GM21576 (cell line): ENCODE data around the gene COL23A1.

Source experiments
- ATAC-seq: cut with Tn5 transposase; IDR thresholded peaks from one replicate; pipeline ENCODE4 v1.9.1; 2021; ENCODE audit warnings: mild to moderate bottlenecking, moderate library complexity; ENCODE audit not compliant: unreplicated experiment

The COL23A1 gene

DNA sequence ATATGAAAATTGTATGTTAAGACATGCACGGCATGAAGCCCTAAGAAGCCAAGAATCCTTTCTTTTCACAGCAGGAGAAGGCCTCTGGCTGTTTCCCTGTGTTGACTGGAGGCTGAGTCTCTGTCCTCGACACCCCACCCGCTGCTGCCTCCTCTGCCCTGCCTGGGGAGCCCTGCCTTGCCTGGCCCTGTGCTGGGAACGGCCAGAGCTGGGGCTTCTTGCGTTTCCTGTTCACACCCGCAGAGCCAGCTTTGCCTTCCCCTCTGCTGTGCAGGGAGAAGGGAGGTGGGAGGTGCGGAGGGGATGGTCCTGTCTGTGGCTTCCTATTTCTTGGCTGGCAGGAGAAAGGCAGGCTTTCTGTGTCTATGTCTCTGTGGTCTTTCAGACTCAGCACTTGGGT lies 396.2 kb downstream of the COL23A1 start:
- ATAC-seq, result no peak

DNA sequence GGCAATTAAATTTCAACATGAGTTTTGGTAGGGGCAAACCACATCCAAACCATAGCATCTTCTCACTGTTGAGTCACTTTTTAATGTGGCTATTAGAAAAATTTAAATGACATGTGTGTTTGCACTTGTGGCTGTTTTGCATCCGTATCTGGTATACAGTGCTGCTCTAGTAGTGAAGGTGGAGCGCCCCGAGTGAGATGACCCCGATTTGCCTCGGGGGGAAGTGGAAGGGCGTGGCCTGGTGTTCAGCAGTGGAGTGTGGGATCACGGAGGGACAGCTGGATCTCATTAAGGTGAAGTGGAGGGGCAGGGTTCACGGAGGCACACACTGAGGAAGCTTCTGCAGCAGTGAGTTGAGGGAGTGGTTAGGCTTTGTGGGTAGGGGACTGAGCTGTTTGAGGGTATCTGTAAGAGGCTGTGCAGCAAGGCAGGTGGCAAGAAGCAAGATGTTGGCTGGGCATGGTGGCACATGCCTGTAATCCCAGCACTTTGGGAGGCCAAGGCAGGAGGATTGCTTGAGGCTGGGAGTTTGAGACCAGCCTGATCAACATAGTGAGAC lies 396.9 kb downstream of the COL23A1 start:
- no peak for ATAC-seq

DNA sequence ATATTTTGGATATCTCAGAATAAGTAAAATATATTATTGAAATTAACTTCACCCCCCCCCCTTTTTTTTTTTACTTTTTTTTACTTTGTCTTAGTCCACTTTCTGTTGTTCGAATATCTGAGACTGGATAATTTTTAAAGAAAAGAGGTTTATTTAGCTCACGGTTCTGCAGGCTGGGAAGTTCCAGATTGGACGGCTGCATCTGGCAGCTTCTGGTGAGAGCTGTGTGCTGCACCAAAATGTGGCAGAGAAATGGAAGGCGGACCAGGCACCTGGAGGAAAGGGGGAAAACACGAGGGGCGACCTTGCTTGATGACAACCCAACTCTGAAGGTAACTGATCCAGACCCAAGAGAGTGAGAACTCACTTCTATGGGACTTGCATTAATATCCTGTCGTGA lies 397.4 kb downstream of the COL23A1 start:
- no peak for ATAC-seq

DNA sequence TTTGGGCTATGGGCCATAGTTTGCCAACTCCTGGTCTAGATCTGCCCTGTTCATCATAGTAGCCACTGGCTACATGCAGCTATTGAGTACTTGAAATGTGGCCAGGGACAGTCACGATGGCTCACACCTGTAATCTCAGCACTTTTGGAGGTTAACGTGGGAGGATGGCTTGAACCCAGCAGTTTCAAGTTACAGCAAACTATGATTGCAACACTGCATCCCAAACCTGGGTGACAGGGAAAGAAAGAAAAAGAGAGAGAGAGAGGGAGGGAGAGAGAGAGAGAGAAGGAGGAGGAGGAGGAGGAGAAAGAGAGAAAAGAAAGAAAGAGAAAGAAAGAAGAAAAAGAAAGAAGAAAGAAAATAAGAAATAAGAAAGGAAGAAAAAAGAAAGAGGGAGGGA lies 397.9 kb downstream of the COL23A1 start:
- ATAC-seq, result no peak

DNA sequence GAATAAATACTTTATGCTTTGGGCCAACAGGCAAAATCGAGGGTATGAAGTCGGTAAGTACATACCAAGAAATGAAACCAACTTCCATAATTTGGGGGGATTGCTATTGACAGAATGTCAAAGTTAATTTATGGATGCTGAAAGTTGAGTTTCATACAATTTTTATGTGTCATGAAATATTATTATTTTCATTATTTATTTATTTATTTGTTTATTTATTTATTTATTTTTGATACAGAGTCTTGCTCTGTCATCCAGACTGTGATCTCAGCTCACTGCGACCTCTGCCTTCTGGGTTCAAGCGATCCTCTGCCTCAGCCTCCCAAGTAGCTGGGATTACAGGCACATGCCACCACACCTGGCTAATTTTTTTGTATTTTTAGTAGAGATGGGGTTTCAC lies 398.5 kb downstream of the COL23A1 start:
- no peak for ATAC-seq

DNA sequence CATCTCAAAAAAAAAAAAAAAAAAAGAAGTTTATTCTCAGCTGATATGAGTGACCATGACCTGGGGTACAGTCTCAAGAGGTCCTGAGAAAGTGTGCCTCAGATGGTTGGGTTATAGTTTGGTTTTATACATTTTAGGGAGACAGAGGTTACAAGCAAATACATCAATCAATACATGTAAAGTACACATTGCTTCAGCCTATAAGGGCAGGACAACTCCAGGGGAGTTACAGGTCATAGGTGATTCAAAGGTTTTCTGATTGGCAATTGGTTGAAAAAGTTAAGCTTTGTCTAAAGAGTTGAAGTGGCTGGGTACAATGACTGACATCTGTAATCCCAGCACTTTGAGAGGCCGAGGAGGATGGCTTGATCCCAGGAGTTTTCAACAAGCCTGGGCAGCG lies 400.8 kb downstream of the COL23A1 start:
- ATAC-seq, result no peak
